ENCODE measurements around the gene NAGK.
"Not testable (repeated sequence)": the region's sequence is repeated elsewhere in the genome, so short reads cannot be mapped to it uniquely, and the experiment has no call there.

GRCh38 chr2:71085325-71086003, 17.0 kb downstream of the NAGK start:
- TF ChIP-seq POLR2A, CTCF (IDR thresholded peaks at IDR 0.05): not testable (repeated sequence)
